Heart left ventricle (tissue), 13 donors: ENCODE data around the gene MYCBP2.

Experiments used
- CTCF ChIP-seq, 12 donors: fragments of 200-600 bp; sonication (generic) in 4 of 12; IDR thresholded peaks; one replicate each; pipeline versions ENCODE4 v1.5.0 to v1.8.0; 2018 to 2022; ENCODE audit warnings: antibody characterized with exemption in 12 of 12, mild to moderate bottlenecking in 5 of 12
- POLR2A ChIP-seq, 2 donors: fragments of 450-650 bp; IDR thresholded peaks; one replicate each; pipeline ENCODE4 v1.6.1; 2017; ENCODE audit warnings: antibody characterized with exemption in 2 of 2, mild to moderate bottlenecking in 2 of 2, moderate library complexity in 2 of 2
- donor health status: ischemic (EF 13 %, LVEDD 7.1; RV severe dilation, severe dysfunction).
- donor health status: DM: no; HTN: yes; CAD: no.
- donor health status: DM: no; HTN: no; CAD: no.
- donor health status: ischemic (EF 25% LVEDD 6.9; RV normal size, moderate dysfunction).
- donor health status: ischemic (EF 25% LVEDD 5.7; RV mildly dilated, moderate dysfunction).
- donor health status: ischemic (EF 35%, LVEDD 5.7; RV mildly dilated, moderate dysfunction).
- donor health status: nonischemic (EF 11% LVEDD 7.7; RV severe dilation, severe dysfunction).
- donor health status: DM: yes; HTN: yes; CAD: no.
- donor health status: PGD.
- donor health status: ischemic (EF 29% LVEDD 5.4; RV normal size, mild dysfunction).
- donor health status: nonischemic (EF 23%, LVEDD 6.1; RV moderate dilation, normal function).

- TF ChIP-seq POLR2A (IDR thresholded peaks at IDR 0.05) (no peak), CTCF (IDR thresholded peaks at IDR 0.05) (peak in 2 of 12 donors; percentile 4)
These were observed 300.5 kb downstream of the MYCBP2 start for GRCh38 chr13:77026255-77026860.
